ENCODE measurements around the gene NKX1-2. TPM values are rescaled to one million over a fixed set of nuclear protein-coding genes. Genes with fewer than 3 reads are reported as not detected.
A peak's percentile ranks its signal among the peaks of the same experiment; 100 is the strongest.

Gene NKX1-2
- total RNA-seq, 1 experiment from 2014 or later = 0.05 TPM

DNA sequence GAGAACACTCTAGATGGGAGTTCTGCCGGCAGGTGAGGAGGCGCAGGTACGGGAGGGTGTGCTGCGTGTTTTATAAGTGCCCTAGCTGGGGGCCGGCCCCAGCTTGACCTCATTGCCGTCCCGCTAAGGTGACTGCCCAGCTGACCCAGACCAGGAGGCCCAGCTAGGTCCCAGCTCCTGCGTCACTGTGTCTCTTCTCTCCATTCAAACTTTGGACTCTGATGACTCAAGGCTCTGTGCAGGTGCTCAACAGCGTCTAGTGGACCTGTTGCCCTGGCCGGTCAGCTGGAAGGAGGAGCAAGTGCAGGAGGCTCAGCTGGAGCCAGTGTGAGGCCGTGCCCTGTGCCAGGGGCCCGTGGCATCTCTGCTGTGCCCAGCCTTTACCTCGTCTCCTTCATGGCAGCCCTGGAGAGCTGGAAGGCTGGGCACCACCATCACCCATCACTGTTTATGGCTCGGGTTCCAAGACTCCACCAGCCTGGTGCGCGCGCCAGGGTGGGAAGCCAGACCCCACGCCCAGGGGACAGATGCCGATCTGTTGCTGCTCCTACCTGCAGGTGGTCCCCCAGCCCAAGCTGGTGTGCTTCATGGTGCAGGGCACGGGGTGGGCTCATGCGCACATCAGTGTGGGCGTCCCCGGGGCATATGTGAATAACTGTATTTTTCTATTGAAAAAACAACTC, 26.3 kb upstream of the NKX1-2 start:
- no peak for DNase-seq (ENCODE audit: low read depth)

GRCh38 chr10:124474514-124475070, 24.8 kb upstream of the NKX1-2 start:
- no peak for DNase-seq (ENCODE audit: low read depth)

DNA sequence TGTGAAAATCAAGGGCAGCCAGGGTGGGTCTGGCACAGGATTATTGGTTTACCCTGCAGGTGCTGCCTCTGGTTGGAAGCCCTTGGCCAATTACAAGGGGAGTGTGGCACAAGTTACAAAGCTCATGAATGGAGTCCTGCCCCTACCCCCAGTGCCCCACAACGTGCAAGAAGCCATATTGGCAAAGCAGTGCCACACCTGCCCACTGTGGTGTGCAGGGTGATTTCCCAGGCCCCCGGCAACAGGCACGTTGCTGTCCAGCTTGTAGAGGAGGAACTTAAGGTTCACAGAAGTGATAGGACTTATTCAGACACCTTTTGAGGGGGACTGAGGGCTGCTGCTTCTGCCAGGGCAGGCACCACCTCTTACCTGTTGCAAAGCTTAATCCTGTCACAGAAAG, 23.2 kb upstream of the NKX1-2 start:
- DNase-seq (ENCODE audit: low read depth) = no peak

- DNase-seq (ENCODE audit: low read depth) = no peak
Observed at GRCh38 chr10:124472071-124472470, 22.2 kb upstream of the NKX1-2 start.

- DNase-seq (ENCODE audit: low read depth) = no peak
Observed at GRCh38 chr10:124470544-124471434, 21.0 kb upstream of the NKX1-2 start.

- no peak for DNase-seq (ENCODE audit: low read depth)
Observed at GRCh38 chr10:124469956-124470484, 20.2 kb upstream of the NKX1-2 start.

GRCh38 chr10:124468624-124469023, 18.8 kb upstream of the NKX1-2 start:
- DNase-seq (ENCODE audit: low read depth) = no peak

GRCh38 chr10:124467165-124467564, 17.3 kb upstream of the NKX1-2 start:
- no peak for DNase-seq (ENCODE audit: low read depth)

DNA sequence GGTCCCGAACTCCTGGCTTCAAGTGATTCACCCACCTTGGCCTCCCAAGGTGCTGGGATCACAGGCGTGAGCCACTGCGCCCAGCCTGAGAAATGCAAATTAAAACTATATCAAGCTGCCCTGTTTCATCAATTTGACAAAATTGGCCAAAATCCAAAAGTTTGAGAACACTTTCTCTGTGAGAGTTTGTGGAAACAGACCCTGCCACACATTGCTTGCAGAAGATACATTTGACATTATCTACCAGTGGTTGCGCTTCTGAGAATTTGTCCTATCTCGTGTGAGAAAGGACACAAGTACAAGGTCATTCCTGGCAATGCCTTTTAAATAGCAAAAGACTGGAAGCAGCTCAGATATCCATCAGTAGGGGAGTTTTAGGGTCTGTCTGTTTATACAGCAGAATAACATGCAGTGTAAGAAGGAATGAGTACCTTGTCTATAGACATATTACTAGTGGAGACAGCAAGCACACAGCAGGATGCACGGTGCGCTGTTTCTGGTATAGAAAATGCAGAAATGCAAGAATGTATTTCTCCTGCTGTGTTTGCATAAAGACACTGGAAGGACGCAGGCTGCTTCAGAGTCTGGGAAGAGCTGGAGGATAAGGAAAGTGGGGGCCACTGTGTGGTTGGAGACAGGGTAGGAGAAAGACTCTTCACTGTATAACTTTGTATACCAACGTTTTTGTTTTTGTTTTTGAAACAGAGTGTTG, 16.1 kb upstream of the NKX1-2 start:
- no peak for DNase-seq (ENCODE audit: low read depth)

GRCh38 chr10:124465003-124465776, 15.4 kb upstream of the NKX1-2 start:
- DNase-seq (ENCODE audit: low read depth) = no peak

- no peak for DNase-seq (ENCODE audit: low read depth)
Observed at GRCh38 chr10:124464028-124464965, 14.5 kb upstream of the NKX1-2 start.

DNA sequence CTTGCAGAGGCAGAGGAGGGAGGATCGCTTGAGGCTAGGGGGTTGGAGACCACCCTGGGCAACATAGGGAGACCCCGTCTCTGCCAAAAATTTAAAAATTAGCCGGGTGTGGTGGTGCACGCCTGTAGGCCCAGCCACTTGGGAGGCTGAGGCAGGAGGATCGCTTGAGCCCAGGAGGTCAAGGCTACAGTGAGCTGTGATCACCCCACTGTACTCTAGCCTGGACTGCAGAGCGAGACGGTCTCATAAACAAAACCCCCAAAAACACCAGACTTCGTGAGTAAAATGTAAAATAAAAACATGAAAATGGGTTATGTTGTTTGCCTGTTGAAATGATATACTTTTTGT, 12.5 kb upstream of the NKX1-2 start:
- no peak for DNase-seq (ENCODE audit: low read depth)

DNA sequence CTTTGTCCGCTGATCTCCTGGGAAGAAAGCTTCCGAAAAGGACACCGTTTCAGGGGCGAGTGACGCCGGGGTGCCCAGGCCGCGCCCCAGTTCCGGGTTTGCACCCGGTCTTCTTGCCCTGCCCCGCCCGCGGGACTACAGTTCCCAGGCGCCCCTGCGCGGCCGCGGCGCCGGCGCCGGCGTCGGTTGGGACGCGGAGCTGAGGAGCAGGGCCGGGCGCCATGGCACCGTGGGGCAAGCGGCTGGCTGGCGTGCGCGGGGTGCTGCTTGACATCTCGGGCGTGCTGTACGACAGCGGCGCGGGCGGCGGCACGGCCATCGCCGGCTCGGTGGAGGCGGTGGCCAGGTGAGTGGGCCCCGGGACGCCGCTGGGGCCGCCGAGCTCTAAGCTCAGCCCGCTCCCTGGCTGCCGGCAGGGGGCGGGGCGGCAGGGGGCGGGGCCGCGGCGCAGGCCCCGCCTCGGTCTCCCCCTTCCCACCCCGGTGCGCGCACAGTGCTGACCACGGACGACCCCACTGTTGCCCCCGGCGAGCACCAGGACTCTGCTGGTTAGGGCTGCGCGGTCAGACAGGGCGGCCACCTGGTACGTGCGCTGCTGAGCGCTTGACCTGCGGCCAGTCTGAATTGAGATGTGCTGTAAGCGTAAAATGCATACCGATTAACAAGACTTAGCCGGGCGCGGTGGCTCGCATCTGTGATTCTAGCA, 12.0 kb upstream of the NKX1-2 start, which contains the start of gene LHPP:
Gene LHPP, plus strand, starts transcription at position 182 of the 706 bp plus-strand sequence. Its CDS starts 40 bp downstream, at position 222.
- peak; percentile 78 for DNase-seq (ENCODE audit: low read depth)

DNA sequence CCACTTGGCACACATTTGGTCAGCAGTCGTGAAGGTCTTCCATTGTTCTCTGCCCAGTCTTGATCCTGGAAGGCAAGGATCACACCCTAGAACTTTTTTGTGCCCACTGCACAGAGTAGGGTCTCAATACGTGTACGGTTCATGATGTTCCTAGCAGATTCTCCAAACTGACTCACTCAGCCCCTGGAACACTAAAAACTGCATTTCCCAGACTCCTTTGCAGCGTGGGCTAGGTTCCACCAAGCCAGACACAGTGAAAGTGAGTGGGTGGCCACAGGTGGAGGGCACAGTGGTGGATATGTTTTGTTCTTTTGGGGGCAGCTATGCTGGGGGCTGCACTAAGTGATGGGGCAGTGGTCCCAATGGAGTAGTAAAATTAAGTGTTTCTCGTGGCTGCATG, 10.3 kb upstream of the NKX1-2 start:
- DNase-seq (ENCODE audit: low read depth) = no peak

- no peak for DNase-seq (ENCODE audit: low read depth)
Observed at GRCh38 chr10:124459395-124459794, 9.6 kb upstream of the NKX1-2 start.

DNA sequence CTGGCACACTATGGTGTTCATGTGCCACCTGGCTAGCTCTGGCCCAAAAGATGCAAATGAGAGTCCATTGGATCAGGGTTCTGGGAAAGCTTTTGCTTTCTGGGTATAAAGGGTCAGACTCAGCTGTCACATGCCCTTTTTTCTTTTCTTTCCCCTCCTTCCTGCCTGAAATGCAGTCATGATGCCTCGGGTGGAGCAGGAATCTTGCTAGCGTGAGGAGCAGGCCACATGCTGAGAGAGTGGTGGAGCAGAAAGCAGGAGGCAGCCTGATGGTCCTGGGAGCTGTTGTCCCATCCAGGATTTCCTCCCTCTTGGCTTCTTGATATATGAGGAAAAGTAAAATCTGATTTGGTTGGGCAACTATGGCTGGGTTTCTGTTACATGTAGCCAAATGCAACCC, 9.1 kb upstream of the NKX1-2 start:
- no peak for DNase-seq (ENCODE audit: low read depth)

DNA sequence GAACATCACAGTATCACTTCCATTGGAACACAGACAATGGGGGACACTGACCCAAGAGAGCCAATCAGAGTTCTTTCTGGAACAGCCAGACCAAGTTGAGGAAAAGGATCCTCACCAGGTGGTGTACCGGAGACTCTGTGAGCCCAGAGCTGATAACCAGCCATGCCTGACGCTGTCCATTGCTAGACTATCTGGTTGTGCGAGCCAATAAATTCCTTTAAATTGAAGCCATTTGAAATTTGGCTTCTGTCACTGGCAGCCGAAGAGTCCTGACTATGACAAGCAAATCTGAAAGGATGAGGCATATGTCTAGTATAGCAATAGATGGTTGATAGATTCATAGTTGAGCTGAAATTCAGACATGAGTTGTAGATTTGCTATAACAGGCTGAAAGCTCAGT, 8.6 kb upstream of the NKX1-2 start:
- DNase-seq (ENCODE audit: low read depth) = no peak

GRCh38 chr10:124455441-124455840, 5.6 kb upstream of the NKX1-2 start:
- DNase-seq (ENCODE audit: low read depth) = no peak
